ENCODE measurements around the gene ZNF618. TPM values are rescaled to one million over a fixed set of nuclear protein-coding genes. Genes with fewer than 3 reads are reported as not detected.

ZNF618 gene
- total RNA-seq, 1 experiment from 2014 or later = 22.0 TPM

GRCh38 chr9:114046875-114047274 is 170.8 kb downstream of the ZNF618 start:
- H3K4me1 Mint-ChIP-seq = no peaks in the 10 kb centered on the region
- TF ChIP-seq CTCF (IDR thresholded peaks at IDR 0.05) (no peak), ZNF138 (CRISPR knock-in tag; conservative IDR thresholded peaks at IDR 0.05) (no peak), OVOL2 (CRISPR knock-in tag; IDR thresholded peaks at IDR 0.05; ENCODE audit: borderline replicate concordance) (no peak), TEAD1 (CRISPR knock-in tag; IDR thresholded peaks at IDR 0.05) (no peak), TCF7 (CRISPR knock-in tag; IDR thresholded peaks at IDR 0.05; ENCODE audit: low read depth) (no peak), CREM (CRISPR knock-in tag; IDR thresholded peaks at IDR 0.05) (no peak), ETV6 (CRISPR knock-in tag; IDR thresholded peaks at IDR 0.05) (no peak), ELF4 (CRISPR knock-in tag; IDR thresholded peaks at IDR 0.05; ENCODE audit: low read depth) (no peak), IRF1 (CRISPR knock-in tag; IDR thresholded peaks at IDR 0.05) (no peak), EMX1 (CRISPR knock-in tag; IDR thresholded peaks at IDR 0.05) (no peak), JUN (CRISPR knock-in tag; IDR thresholded peaks at IDR 0.05) (no peak), ZNF263 (CRISPR knock-in tag; IDR thresholded peaks at IDR 0.05; ENCODE audit: low read depth) (no peak), MYBL2 (CRISPR knock-in tag; IDR thresholded peaks at IDR 0.05) (no peak), NR3C1 (CRISPR knock-in tag; conservative IDR thresholded peaks at IDR 0.05; ENCODE audit: low read depth) (no peak), ZMAT4 (CRISPR knock-in tag; IDR thresholded peaks at IDR 0.05) (no peak)
- TF ChIP-seq, protein P1, sequence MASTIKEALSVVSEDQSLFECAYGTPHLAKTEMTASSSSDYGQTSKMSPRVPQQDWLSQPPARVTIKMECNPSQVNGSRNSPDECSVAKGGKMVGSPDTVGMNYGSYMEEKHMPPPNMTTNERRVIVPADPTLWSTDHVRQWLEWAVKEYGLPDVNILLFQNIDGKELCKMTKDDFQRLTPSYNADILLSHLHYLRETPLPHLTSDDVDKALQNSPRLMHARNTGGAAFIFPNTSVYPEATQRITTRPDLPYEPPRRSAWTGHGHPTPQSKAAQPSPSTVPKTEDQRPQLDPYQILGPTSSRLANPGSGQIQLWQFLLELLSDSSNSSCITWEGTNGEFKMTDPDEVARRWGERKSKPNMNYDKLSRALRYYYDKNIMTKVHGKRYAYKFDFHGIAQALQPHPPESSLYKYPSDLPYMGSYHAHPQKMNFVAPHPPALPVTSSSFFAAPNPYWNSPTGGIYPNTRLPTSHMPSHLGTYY (CRISPR knock-in tag; IDR thresholded peaks at IDR 0.05) = no peak
- H3K27me3 Mint-ChIP-seq (ENCODE audit: low read depth) = no peaks in the 10 kb centered on the region
- H3K9me3 Mint-ChIP-seq = no peaks in the 10 kb centered on the region
- no peak overlapping the region for H3K4me3 Mint-ChIP-seq
- no peak for ATAC-seq
- H3K27ac Mint-ChIP-seq = no peak overlapping the region
- CTCF ChIA-PET = interaction anchor here (0.7 to 1.4 kb wide), 12 partner anchors 9 to 365 kb away, joined by 3 to 15 read pairs (median 4); no protein-coding TSS in a partner anchor
- no peak for DNase-seq (ENCODE audit: low spot score)
- POLR2A ChIA-PET = no interaction called here
- H3K36me3 Mint-ChIP-seq = peaks cover 15% of the 10 kb centered on the region

DNA sequence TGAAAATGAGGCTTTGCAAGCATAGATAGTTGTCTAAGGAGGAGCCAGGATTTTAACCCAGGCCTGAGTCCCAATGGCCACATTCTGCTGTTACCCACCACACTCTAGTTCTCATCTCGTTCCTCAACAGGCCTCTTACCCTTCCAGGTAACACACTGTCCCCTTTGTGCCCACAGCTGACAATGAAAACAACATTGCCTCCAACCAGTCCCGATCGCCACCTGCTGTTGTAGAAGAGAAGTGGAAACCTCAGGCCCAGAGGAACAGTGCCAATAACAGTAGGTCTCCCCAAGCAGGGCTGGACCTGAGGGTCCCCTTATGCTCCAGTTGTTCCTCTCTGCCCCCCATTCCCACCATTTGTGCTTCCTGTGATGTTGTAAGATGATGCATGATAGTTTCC is 171.6 kb downstream of the ZNF618 start:
- Mint-ChIP-seq H3K27me3 (ENCODE audit: low read depth) (no peaks in the 10 kb centered on the region), H3K27ac (no peak overlapping the region), H3K4me1 (no peaks in the 10 kb centered on the region), H3K36me3 (peaks cover 18% of the 10 kb centered on the region), H3K4me3 (no peak overlapping the region), H3K9me3 (no peaks in the 10 kb centered on the region)
- TF ChIP-seq TP53 (CRISPR knock-in tag; IDR thresholded peaks at IDR 0.05) (no peak), FOXK1 (CRISPR knock-in tag; IDR thresholded peaks at IDR 0.05) (0 out of 2 replicates have a peak, but pooled peaks have one; percentile 45)
- peak; percentile 95 for ATAC-seq
- ChIA-PET CTCF (interaction anchor here (0.6 to 1.4 kb wide), 15 partner anchors 9 to 365 kb away, joined by 3 to 15 read pairs (median 4); no protein-coding TSS in a partner anchor), POLR2A (no interaction called here)
- DNase-seq (ENCODE audit: low spot score) = peak; percentile 33

DNA sequence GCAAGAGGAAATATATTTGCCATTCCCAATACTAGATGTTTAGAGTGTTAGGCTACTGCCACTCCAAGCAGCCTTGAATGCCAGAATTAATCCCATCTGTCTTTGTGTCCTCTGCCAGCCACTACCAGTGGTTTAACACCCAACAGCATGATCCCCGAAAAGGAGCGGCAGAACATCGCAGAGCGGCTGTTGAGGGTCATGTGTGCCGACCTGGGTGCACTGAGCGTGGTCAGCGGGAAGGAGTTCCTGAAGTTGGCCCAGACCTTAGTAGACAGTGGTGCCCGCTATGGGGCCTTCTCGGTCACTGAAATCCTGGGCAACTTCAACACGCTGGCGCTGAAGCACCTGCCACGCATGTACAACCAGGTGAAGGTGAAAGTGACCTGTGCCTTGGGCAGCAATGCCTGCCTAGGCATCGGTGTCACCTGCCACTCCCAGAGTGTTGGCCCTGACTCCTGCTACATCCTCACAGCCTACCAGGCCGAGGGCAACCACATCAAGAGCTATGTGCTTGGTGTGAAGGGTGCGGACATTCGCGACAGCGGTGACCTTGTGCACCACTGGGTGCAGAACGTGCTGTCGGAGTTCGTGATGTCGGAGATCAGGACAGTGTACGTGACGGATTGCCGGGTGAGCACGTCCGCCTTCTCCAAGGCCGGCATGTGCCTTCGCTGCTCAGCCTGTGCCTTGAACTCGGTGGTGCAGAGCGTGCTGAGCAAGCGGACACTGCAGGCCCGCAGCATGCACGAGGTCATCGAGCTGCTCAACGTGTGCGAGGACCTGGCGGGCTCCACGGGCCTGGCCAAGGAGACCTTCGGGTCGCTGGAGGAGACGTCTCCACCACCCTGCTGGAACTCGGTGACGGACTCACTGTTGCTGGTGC is 172.7 kb downstream of the ZNF618 start:
- DNase-seq (ENCODE audit: low spot score) = no peak
- Mint-ChIP-seq H3K9me3 (no peaks in the 10 kb centered on the region), H3K4me3 (no peak overlapping the region), H3K36me3 (peaks cover 18% of the 10 kb centered on the region), H3K27me3 (ENCODE audit: low read depth) (no peaks in the 10 kb centered on the region), H3K27ac (no peak overlapping the region), H3K4me1 (no peaks in the 10 kb centered on the region)
- no peak for ATAC-seq
- CTCF ChIA-PET = interaction anchor here (1.1 to 1.2 kb wide), 2 partner anchors 47 to 59 kb away, joined by 3 read pairs; no protein-coding TSS in a partner anchor
- POLR2A ChIA-PET = no interaction called here
- TF ChIP-seq RORB (CRISPR knock-in tag; IDR thresholded peaks at IDR 0.05) (no peak), ZNF263 (CRISPR knock-in tag; IDR thresholded peaks at IDR 0.05; ENCODE audit: low read depth) (no peak), SMAD3 (CRISPR knock-in tag; IDR thresholded peaks at IDR 0.05; ENCODE audit: borderline replicate concordance) (no peak), IRF1 (CRISPR knock-in tag; IDR thresholded peaks at IDR 0.05) (no peak), TEAD1 (CRISPR knock-in tag; IDR thresholded peaks at IDR 0.05) (no peak), CBFB (CRISPR knock-in tag; IDR thresholded peaks at IDR 0.05; ENCODE audit: low read depth) (no peak), PRRX2 (CRISPR knock-in tag; IDR thresholded peaks at IDR 0.05) (no peak), ZNF512 (CRISPR knock-in tag; IDR thresholded peaks at IDR 0.05; ENCODE audit: borderline replicate concordance) (no peak)
